GM21390 (cell line): ENCODE measurements around the gene ALOXE3.
"Not testable (repeated sequence)": the region's sequence is repeated elsewhere in the genome, so short reads cannot be mapped to it uniquely, and the experiment has no call there.

Source experiments
- ATAC-seq: cut with Tn5 transposase; IDR thresholded peaks from one replicate; pipeline ENCODE4 v1.9.1; 2021; ENCODE audit not compliant: unreplicated experiment

ALOXE3 gene

GRCh38 chr17:8073627-8074484 lies 44.5 kb downstream of the ALOXE3 start:
- no peak for ATAC-seq

- ATAC-seq = no peak
Observed at GRCh38 chr17:8072729-8073461, 45.4 kb downstream of the ALOXE3 start.

GRCh38 chr17:8072341-8072728 lies 46.0 kb downstream of the ALOXE3 start:
- no peak for ATAC-seq

- no peak for ATAC-seq
Observed at GRCh38 chr17:8071496-8071895, 46.8 kb downstream of the ALOXE3 start.

GRCh38 chr17:8069587-8069860 lies 48.8 kb downstream of the ALOXE3 start:
- ATAC-seq = no peak

GRCh38 chr17:8068736-8069586 lies 49.4 kb downstream of the ALOXE3 start:
- no peak for ATAC-seq

- ATAC-seq = no peak
Observed at GRCh38 chr17:8067806-8068205, 50.5 kb downstream of the ALOXE3 start.

- ATAC-seq = no peak
Observed at GRCh38 chr17:8066841-8067775, 51.2 kb downstream of the ALOXE3 start.

GRCh38 chr17:8064561-8065019 lies 53.7 kb downstream of the ALOXE3 start:
- no peak for ATAC-seq

- ATAC-seq = no peak
Observed at GRCh38 chr17:8063761-8064534, 54.4 kb downstream of the ALOXE3 start.

GRCh38 chr17:8062807-8063483 lies 55.4 kb downstream of the ALOXE3 start:
- ATAC-seq = no peak

- no peak for ATAC-seq
Observed at GRCh38 chr17:8062435-8062806, 55.9 kb downstream of the ALOXE3 start.

GRCh38 chr17:8061851-8062250 lies 56.5 kb downstream of the ALOXE3 start:
- not testable (repeated sequence) for ATAC-seq

- ATAC-seq = no peak
Observed at GRCh38 chr17:8060274-8060673, 58.0 kb downstream of the ALOXE3 start.

GRCh38 chr17:8059131-8059530 lies 59.2 kb downstream of the ALOXE3 start:
- ATAC-seq = no peak

- ATAC-seq = no peak
Observed at GRCh38 chr17:8057691-8058114, 60.6 kb downstream of the ALOXE3 start.

- no peak for ATAC-seq
Observed at GRCh38 chr17:8056976-8057625, 61.2 kb downstream of the ALOXE3 start.

GRCh38 chr17:8056232-8056975 lies 61.9 kb downstream of the ALOXE3 start:
- ATAC-seq = no peak
